ENCODE results near the gene ZNF268. TPM values are rescaled to one million over a fixed set of nuclear protein-coding genes. Genes with fewer than 3 reads are reported as not detected.

Gene ZNF268
- total RNA-seq, 1 experiment from 2014 or later = 12.2 TPM

GRCh38 chr12:133156125-133156690 lies 25.1 kb upstream of the ZNF268 start:
- no peak overlapping the region for H3K9ac ChIP-seq (ENCODE audit: low read length)
- H3K4me2 ChIP-seq (ENCODE audit: low read length) = no peak overlapping the region
- no peaks in the 10 kb centered on the region for H4K20me1 ChIP-seq (ENCODE audit: insufficient read depth)
- H3K4me3 ChIP-seq (replicated peaks in 1 of 2; ENCODE audit: low read depth in 1 of 2, low read length in 2 of 2) = no peak overlapping the region
- ATAC-seq = no peak
- no peaks in the 10 kb centered on the region for H3K36me3 ChIP-seq (ENCODE audit: control insufficient read depth in 1 of 2, insufficient read depth in 2 of 2, low read length in 2 of 2)
- intact Hi-C loops (cut with micrococcal nuclease) = no loop called here
- no peak overlapping the region for H2AFZ ChIP-seq (ENCODE audit: low read depth, low read length, poor library complexity, severe bottlenecking)
- H3K4me1 ChIP-seq (ENCODE audit: control insufficient read depth in 1 of 2, insufficient read depth in 2 of 2, low read length in 2 of 2) = no peaks in the 10 kb centered on the region
- H3K27me3 ChIP-seq (ENCODE audit: insufficient read depth, low read length) = no peaks in the 10 kb centered on the region
- ChIA-PET RAD21 (ENCODE audit: low non-redundant PET in 1 of 2, low total read pairs in 2 of 2, uncharacterized antibody in 2 of 2, unreplicated experiment in 2 of 2) (no interaction called here), POLR2A (no interaction called here), CTCF (no interaction called here)
- DNase-seq (ENCODE audit: low read depth, low spot score) = no peak
- H3K9me2 ChIP-seq (ENCODE audit: insufficient read depth) = no peaks in the 10 kb centered on the region
- BruUV-seq (replicated peaks) = no TSS peak
- H3K79me2 ChIP-seq (ENCODE audit: insufficient read depth, low read length) = no peaks in the 10 kb centered on the region
- H3K9me3 ChIP-seq (ENCODE audit: control insufficient read depth in 1 of 2, insufficient read depth in 1 of 2, low read depth in 1 of 2, low read length in 2 of 2) = peaks cover 20 to 32% of the 10 kb centered on the region in 2 experiments; a peak in 2 of 4 replicates
- no peak overlapping the region for H3K27ac ChIP-seq (ENCODE audit: low read depth, low read length)
- peak; percentile 66 for TF ChIP-seq ZNF274 (IDR thresholded peaks at IDR 0.05; ENCODE audit: low read depth, low read length)
- no peak for TF ChIP-seq ZBTB33 (IDR thresholded peaks at IDR 0.05; ENCODE audit: extremely low read depth, insufficient replicate concordance, low read length)

GRCh38 chr12:133165776-133166175 lies 15.5 kb upstream of the ZNF268 start:
- ATAC-seq (no peak), DNase-seq (ENCODE audit: low read depth, low spot score) (no peak)
- H3K4me2 ChIP-seq (ENCODE audit: low read length) = no peak overlapping the region
- no peaks in the 10 kb centered on the region for H3K4me1 ChIP-seq (ENCODE audit: control insufficient read depth in 1 of 2, insufficient read depth in 2 of 2, low read length in 2 of 2)
- ChIA-PET CTCF (no interaction called here), POLR2A (no interaction called here), RAD21 (ENCODE audit: low non-redundant PET in 1 of 2, low total read pairs in 2 of 2, uncharacterized antibody in 2 of 2, unreplicated experiment in 2 of 2) (no interaction called here)
- H3K27ac ChIP-seq (ENCODE audit: low read depth, low read length) = no peak overlapping the region
- peaks cover 4 to 8% of the 10 kb centered on the region in 2 experiments; a peak in 3 of 4 replicates for H3K9me3 ChIP-seq (ENCODE audit: control insufficient read depth in 1 of 2, insufficient read depth in 1 of 2, low read depth in 1 of 2, low read length in 2 of 2)
- no peaks in the 10 kb centered on the region for H3K36me3 ChIP-seq (ENCODE audit: control insufficient read depth in 1 of 2, insufficient read depth in 2 of 2, low read length in 2 of 2)
- H3K79me2 ChIP-seq (ENCODE audit: insufficient read depth, low read length) = no peaks in the 10 kb centered on the region
- no TSS peak for BruUV-seq (replicated peaks)
- H2AFZ ChIP-seq (ENCODE audit: low read depth, low read length, poor library complexity, severe bottlenecking) = no peak overlapping the region
- intact Hi-C loops (cut with micrococcal nuclease) = no loop called here
- no peaks in the 10 kb centered on the region for H3K9me2 ChIP-seq (ENCODE audit: insufficient read depth)
- no peaks in the 10 kb centered on the region for H3K27me3 ChIP-seq (ENCODE audit: insufficient read depth, low read length)
- no peak overlapping the region for H3K9ac ChIP-seq (ENCODE audit: low read length)
- H4K20me1 ChIP-seq (ENCODE audit: insufficient read depth) = no peaks in the 10 kb centered on the region
- no peak overlapping the region for H3K4me3 ChIP-seq (replicated peaks in 1 of 2; ENCODE audit: low read depth in 1 of 2, low read length in 2 of 2)
- TF ChIP-seq EZH2 (IDR thresholded peaks at IDR 0.05) (no peak), REST (IDR thresholded peaks at IDR 0.05; ENCODE audit: low read depth) (no peak), YY1 (IDR thresholded peaks at IDR 0.05; ENCODE audit: extremely low read depth, insufficient replicate concordance, low read depth, low read length) (no peak), ZNF274 (IDR thresholded peaks at IDR 0.05; ENCODE audit: low read depth, low read length) (no peak), EGR1 (IDR thresholded peaks at IDR 0.05; ENCODE audit: low read depth) (no peak), CEBPB (IDR thresholded peaks at IDR 0.05; ENCODE audit: low read depth) (no peak), POLR2AphosphoS5 (IDR thresholded peaks at IDR 0.05; ENCODE audit: low read depth, low read length) (no peak), SIN3A (IDR thresholded peaks at IDR 0.05; ENCODE audit: low read depth) (no peak), FOSL1 (IDR thresholded peaks at IDR 0.05; ENCODE audit: low read depth) (no peak), MAX (IDR thresholded peaks at IDR 0.05) (no peak), POLR2A (IDR thresholded peaks at IDR 0.05; ENCODE audit: borderline replicate concordance, extremely low read depth, insufficient read depth, insufficient read length) (no peak)

All from HCT116 (cell line).